NCI-H2196 (cell line): ENCODE results near the gene MPND.

Experiments used
- DNase-seq: peaks from one replicate; lab custom pipeline; 2025; ENCODE audit not compliant: unreplicated experiment; lab: John Stamatoyannopoulos, UW

The MPND gene

GRCh38 chr19:4400135-4400936 lies 57.0 kb downstream of the MPND start, which contains the start of gene SH3GL1:
SH3GL1 (minus strand) TSS chr19:4400547; CDS start chr19:4400368, 179 bp downstream.
- DNase-seq = peak; percentile 96

- DNase-seq = no peak
These were observed 58.4 kb downstream of the MPND start for GRCh38 chr19:4401769-4402170.

GRCh38 chr19:4402171-4403004 lies 59.0 kb downstream of the MPND start, which contains the start of gene CHAF1A:
CHAF1A (plus strand) TSS chr19:4402640; CDS start chr19:4402763, 123 bp downstream.
- peak; percentile 99 for DNase-seq

GRCh38 chr19:4403005-4403761 lies 59.8 kb downstream of the MPND start:
- no peak for DNase-seq

GRCh38 chr19:4405977-4406376 lies 62.6 kb downstream of the MPND start:
- no peak for DNase-seq

- no peak for DNase-seq
These were observed 63.3 kb downstream of the MPND start for GRCh38 chr19:4406626-4407025.

GRCh38 chr19:4409123-4409933 lies 66.0 kb downstream of the MPND start:
- DNase-seq = no peak
